Omental fat pad (tissue), 4 donors: ENCODE measurements around the gene FGFR2. TPM values are rescaled to one million over a fixed set of nuclear protein-coding genes. Genes with fewer than 3 reads are reported as not detected.

Experiments
- ATAC-seq: fragments of 150-250 bp; one replicate; pipeline ENCODE4 v1.9.1; 2016; ENCODE audit warnings: mild to moderate bottlenecking, moderate library complexity; ENCODE audit not compliant: low FRiP score
- DNase-seq: peaks from one replicate; pipeline ENCODE4 v3.0.0-alpha.2; 2019; ENCODE audit warnings: low spot score
- CTCF ChIP-seq, 3 donors: fragments of 450-650 bp; IDR thresholded peaks; one replicate each; pipeline ENCODE4 v1.5.1; 2016 to 2017; ENCODE audit warnings: antibody characterized with exemption in 3 of 3, mild to moderate bottlenecking in 3 of 3, moderate library complexity in 2 of 3
- total RNA-seq, 4 donors: library from RNA; depleted of rRNA; stranded (reverse); fragments of >200 nt; gene quantifications; one replicate each; pipeline ENCODE4 v1.1.0, GENCODE V29; 2016

Gene FGFR2
- total RNA-seq, 4 donors from 2014 or later, result 2.0 to 8.4 (median 2.4) TPM

GRCh38 chr10:121578298-121578697 is 19.9 kb downstream of the FGFR2 start:
- DNase-seq (no peak), ATAC-seq (no peak)

GRCh38 chr10:121577568-121577967 is 20.7 kb downstream of the FGFR2 start:
- DNase-seq (no peak), ATAC-seq (no peak)
- TF ChIP-seq CTCF (IDR thresholded peaks at IDR 0.05), result no peak

More at GRCh38 chr10:121578298-121578697, 19.9 kb downstream of the FGFR2 start:
- no peak for TF ChIP-seq CTCF (IDR thresholded peaks at IDR 0.05)

- ATAC-seq (no peak), DNase-seq (no peak)
- TF ChIP-seq CTCF (IDR thresholded peaks at IDR 0.05), result no peak
These were observed 22.1 kb downstream of the FGFR2 start for GRCh38 chr10:121576139-121576538.

GRCh38 chr10:121574519-121575166 is 23.6 kb downstream of the FGFR2 start:
- DNase-seq, result no peak
- no peak for ATAC-seq
- no peak for TF ChIP-seq CTCF (IDR thresholded peaks at IDR 0.05)

- no peak for TF ChIP-seq CTCF (IDR thresholded peaks at IDR 0.05)
These were observed 24.7 kb downstream of the FGFR2 start for GRCh38 chr10:121573538-121573941.

GRCh38 chr10:121572859-121573537 is 25.2 kb downstream of the FGFR2 start:
- no peak for DNase-seq
- no peak for ATAC-seq
- TF ChIP-seq CTCF (IDR thresholded peaks at IDR 0.05), result no peak

More at GRCh38 chr10:121573538-121573941, 24.7 kb downstream of the FGFR2 start:
- ATAC-seq, result no peak
- no peak for DNase-seq

- no peak for TF ChIP-seq CTCF (IDR thresholded peaks at IDR 0.05)
- DNase-seq, result no peak
- no peak for ATAC-seq
These were observed 27.9 kb downstream of the FGFR2 start for GRCh38 chr10:121570315-121570714.
